Measurements from ENCODE around the gene SYNE2.

Gene SYNE2

DNA sequence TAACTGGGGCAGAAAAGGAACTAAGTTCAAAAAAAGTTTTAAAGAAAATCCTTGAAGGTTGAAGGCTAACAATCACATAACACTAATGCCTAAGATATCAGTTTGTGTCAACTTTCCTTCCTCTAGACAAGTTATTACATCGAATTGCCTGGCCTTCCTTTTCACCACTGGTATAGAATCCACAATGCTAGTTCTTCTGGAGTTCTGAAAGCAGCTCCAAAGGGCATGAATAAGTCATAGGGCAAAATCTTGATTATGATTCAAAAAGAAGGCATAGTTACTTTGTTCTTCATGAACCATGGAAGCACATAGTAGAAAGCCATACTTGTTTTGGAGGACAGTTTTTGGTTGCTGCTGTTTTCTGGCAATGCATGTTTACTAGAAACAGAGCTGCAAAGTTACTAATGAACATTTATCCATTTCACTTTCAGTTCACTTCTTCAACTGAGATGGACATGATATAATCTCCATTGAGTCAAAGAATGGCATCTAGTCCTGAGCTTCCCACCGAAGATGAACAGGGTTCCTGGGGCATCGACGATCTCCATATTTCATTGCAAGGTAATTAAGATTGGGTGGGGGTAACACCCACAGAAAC, 56.0 kb downstream of the SYNE2 start:
- DNase-seq (ENCODE audit: low read depth), result no peak

GRCh38 chr14:63909984-63910383, 57.2 kb downstream of the SYNE2 start:
- DNase-seq (ENCODE audit: low read depth), result peak; percentile 37

GRCh38 chr14:63910583-63911363, 58.0 kb downstream of the SYNE2 start:
- no peak for DNase-seq (ENCODE audit: low read depth)

DNA sequence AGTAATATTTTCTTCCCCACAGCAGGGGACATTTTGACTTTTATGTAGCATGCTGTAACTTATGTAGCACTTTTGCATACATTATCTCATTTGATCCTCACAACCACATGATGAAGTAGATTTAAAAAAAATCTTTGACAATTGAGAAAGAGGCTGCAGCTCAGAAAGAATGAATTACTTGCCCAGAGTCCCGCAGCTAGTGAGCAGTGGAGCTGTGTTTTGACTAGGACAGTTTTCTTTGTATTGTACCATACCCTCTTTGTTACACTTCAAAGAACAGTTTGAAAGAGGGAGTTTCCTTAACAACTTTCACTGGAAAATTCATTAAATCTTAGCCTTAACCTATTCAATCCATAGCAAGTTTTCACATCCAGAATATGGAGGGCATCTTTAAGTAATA, 58.6 kb downstream of the SYNE2 start:
- DNase-seq (ENCODE audit: low read depth), result no peak

DNA sequence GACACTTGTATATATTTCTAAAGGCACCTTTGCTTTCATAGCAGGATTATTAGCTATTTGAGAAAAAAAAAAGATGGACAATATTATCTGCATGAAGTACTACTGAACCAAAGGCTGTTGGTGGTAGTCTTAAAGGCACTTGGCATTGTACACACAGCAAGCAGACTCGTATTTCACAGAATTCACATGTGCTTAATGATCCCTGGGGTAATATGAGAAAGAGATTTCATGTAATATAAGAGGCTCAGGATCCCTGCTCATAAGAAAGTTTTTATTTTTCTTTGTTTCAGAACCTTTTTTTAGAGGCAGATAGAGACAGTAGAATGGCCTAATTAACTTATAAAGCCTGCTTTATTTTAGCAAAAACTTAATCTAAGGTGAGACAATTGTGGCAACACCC, 59.5 kb downstream of the SYNE2 start:
- DNase-seq (ENCODE audit: low read depth), result no peak

GRCh38 chr14:63918411-63918810, 65.6 kb downstream of the SYNE2 start:
- no peak for DNase-seq (ENCODE audit: low read depth)

- peak; percentile 88 for DNase-seq (ENCODE audit: low read depth)
Measured at GRCh38 chr14:63922696-63923421, 70.1 kb downstream of the SYNE2 start.

DNA sequence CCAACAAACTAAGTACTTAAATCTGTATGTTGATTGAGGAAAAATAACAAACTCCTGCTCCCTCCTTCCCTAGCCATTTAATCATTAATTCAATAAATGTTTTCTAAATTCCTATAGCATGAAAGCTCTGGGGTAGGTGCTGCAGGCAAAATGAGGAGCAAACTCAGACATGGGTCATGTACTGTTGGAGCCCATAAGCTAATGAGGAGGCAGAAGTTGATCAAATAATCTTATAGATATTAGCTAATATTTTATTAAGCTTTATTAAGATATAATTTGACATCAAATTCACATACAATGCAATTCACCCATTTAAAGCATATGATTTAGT, 70.6 kb downstream of the SYNE2 start:
- no peak for DNase-seq (ENCODE audit: low read depth)

- DNase-seq (ENCODE audit: low read depth), result no peak
Measured at GRCh38 chr14:63924375-63924774, 71.6 kb downstream of the SYNE2 start.

- DNase-seq (ENCODE audit: low read depth), result no peak
Measured at GRCh38 chr14:63926641-63927040, 73.8 kb downstream of the SYNE2 start.

- no peak for DNase-seq (ENCODE audit: low read depth)
Measured at GRCh38 chr14:63928744-63929174, 76.0 kb downstream of the SYNE2 start.

DNA sequence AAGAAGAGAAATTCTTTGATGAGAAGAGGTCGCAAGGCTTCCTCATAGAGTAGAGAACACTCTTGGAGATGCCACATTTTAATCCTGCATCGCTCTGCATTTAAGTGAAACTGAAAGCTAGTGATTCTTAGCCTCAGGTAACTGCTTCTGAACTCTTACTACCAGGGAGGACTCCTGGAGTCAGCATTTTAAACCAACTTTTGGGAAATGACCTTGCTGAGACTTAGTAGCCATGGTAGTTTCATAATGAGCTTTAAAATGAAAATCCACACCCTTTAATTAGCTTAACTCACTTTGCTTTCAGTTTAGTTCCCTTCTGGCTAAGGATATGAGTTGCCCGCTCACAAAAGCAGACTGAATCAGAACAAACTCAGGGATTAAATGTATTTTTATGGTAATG, 80.3 kb downstream of the SYNE2 start:
- DNase-seq (ENCODE audit: low read depth), result no peak

GRCh38 chr14:63933711-63934110, 80.9 kb downstream of the SYNE2 start:
- DNase-seq (ENCODE audit: low read depth), result no peak

DNA sequence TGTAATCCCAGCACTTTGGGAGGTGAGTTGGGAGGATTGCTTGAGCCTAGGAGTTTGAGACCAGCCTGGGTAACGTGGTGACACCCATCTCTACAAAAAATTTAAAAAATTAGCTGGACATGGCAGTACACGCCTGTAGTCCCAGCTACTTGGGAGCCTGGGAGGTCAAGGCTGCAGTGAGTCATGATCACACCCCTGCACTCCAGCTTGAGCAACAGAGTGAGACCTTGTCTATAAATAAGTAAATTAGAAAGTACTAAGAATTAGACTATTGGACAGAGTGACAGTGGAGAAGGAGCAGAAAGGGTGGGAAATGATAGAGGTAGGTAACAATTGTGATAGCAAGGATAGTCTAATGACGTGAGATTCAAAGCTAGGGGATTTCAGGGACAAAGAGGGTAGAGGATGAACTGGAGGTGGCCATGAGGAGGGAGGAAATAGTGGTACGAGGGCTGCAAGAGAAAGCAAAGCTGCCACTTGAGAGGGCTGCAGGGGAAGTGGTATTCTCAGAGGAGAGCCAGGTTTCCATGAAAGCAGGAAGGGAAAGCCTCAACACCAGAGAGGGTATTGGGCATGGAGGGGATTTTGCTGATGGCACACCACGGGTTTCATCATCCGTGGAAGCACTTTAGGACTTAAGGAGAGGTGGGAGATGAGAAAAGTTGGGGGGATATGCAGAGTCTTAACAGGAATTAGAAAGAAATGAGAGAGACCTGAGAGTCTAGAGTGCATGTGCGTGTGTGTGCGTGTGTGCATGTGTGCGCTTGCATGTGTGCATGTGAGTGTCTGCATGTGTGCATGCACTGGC, 85.6 kb downstream of the SYNE2 start:
- DNase-seq (ENCODE audit: low read depth), result peak; percentile 15

- DNase-seq (ENCODE audit: low read depth), result no peak
Measured at GRCh38 chr14:63939006-63939270, 86.1 kb downstream of the SYNE2 start.

- no peak for DNase-seq (ENCODE audit: low read depth)
Measured at GRCh38 chr14:63940387-63940786, 87.6 kb downstream of the SYNE2 start.

DNA sequence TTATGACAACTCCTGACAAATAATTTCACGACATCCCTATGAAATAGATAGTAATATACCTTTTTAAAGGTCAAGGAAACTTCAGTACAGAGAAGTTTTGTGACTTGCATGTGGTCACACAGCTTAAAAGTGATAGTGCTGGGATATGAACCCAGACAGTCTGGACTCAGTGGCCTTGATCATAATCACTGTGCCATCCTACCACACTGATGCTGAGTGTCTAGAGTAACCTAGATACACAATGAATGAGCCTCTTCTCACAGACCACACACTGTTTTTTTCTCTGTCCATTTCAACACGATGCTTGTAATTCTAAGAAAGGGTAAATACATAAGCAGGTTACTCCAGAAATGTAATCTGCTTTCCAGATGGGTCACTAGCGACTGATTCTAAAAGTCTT, 88.2 kb downstream of the SYNE2 start:
- DNase-seq (ENCODE audit: low read depth), result no peak

DNA sequence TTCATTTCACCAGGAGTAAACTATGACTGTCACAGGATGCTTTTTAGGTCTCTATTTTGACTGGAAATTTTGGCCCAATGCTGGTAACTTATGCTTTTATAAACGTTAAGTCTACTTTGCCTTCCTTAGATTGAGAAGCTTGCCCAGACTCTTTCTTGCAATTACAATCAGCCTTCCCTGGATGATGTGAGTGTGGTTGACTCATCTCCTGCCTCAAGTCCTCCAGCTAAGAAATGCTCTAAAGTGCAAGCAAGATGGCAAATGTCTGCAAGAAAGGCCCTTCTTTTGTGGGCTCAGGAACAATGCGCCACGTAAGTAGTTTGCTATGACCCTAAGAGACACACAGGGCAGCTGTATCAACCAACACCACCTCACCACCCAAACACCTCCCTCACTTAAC, 96.9 kb downstream of the SYNE2 start:
- peak; percentile 56 for DNase-seq (ENCODE audit: low read depth)

GRCh38 chr14:63951021-63951420, 98.2 kb downstream of the SYNE2 start:
- DNase-seq (ENCODE audit: low read depth), result no peak

DNA sequence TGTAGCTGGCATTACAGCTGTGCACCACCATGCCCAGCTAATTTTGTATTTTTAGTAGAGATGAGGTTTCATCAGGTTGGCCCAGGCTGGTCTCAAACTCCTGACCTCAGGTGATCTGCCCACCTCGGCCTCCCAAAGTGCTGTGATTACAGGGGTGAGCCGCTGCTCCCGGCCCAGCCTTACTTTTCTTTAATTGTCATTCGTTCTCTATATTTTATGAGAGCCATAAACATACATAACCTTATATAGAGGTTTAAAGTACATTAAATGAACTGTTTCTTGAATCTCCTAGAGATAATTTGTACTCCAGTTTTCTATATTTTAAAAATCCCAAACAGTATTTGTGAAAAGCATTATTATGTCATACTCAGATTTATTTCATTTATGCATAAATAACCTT, 98.6 kb downstream of the SYNE2 start:
- DNase-seq (ENCODE audit: low read depth), result no peak

DNA sequence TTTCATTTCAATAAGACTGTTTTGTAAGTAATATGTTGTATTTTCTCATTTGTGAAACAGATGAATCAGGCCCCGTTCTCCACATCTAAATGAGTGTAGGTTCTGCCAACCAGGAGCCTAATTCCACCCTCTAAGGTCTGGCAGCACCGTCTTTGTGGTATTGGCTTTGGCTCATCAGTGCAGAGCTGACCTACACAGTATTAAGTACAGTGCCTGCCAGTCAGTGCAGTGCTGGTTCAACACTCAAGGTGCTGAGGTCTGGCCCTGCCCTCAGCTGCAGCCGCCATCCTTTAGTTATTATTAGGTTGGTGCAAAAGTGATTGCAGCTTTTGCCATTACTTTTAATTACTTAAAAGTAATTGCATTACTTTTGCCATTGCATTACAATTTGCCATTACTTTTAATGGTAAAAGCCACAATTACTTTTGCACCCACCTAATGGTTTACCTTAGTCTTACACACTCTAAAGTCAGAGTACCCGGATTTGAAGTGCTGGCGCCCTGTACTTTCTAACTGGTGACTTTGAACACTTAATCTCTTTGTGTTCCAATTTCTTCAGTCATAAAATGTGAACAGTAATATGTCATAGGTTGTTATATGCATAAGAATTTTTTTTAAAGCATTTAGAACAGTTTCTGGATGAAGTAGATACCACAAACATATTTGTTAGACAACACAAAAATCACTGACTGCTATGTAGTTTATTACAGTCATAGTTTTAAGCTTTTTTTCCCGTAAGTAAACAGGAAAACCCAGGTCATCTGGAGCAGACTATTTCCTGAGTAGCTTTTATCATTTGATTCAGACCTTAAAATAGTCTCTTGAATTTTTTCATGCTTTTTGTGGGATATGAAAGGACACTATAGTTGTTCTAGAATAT, 99.5 kb downstream of the SYNE2 start:
- DNase-seq (ENCODE audit: low read depth), result no peak

DNA sequence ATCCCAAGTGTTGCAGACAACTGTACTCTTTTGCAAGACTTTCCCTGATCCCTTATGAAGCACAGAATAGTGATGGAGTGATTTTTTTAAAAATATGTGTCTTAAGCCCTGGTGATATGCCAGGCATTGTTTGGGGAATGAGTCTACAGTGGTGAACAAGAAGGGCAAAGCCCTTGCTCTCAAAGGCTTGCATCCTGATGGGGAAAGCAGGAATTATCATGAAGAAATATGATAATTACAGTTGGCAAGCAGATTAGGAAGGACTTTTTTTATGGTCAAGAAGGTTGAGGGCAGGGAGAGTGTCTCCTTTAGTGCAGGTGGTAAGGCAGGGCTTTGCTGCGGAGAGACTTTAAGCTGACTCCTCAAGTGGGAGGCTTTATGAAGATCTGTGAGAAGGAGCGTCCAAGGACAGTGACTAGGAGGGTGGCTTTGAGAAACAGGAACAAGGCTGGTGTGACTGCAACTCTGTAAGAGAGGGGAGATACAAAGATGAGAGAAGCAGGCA, 100.2 kb downstream of the SYNE2 start:
- peak; percentile 24 for DNase-seq (ENCODE audit: low read depth)
